HG03095 (cell line): ENCODE measurements around the gene UGT2B28.
"Not testable (repeated sequence)": the region's sequence is repeated elsewhere in the genome, so short reads cannot be mapped to it uniquely, and the experiment has no call there.

ENCODE experiments used
- ATAC-seq: cut with Tn5 transposase; IDR thresholded peaks from one replicate; pipeline ENCODE4 v1.9.1; 2021; ENCODE audit warnings: moderate library complexity; ENCODE audit not compliant: unreplicated experiment

The UGT2B28 gene

GRCh38 chr4:69280081-69280480 is at the start of gene UGT2B28:
Gene UGT2B28 (plus strand): TSS chr4:69280475. CDS start chr4:69280501, 26 bp downstream.
- ATAC-seq, result not testable (repeated sequence)

- no peak for ATAC-seq
Measured at GRCh38 chr4:69239092-69239491, 41.2 kb upstream of the UGT2B28 start.

- ATAC-seq, result no peak
Measured at GRCh38 chr4:69239557-69240168, 40.6 kb upstream of the UGT2B28 start.

- not testable (repeated sequence) for ATAC-seq
Measured at GRCh38 chr4:69240787-69241186, 39.5 kb upstream of the UGT2B28 start.

GRCh38 chr4:69241746-69242145 is 38.5 kb upstream of the UGT2B28 start:
- ATAC-seq, result not testable (repeated sequence)

GRCh38 chr4:69242562-69243240 is 37.6 kb upstream of the UGT2B28 start:
- ATAC-seq, result not testable (repeated sequence)

GRCh38 chr4:69250884-69251283 is 29.4 kb upstream of the UGT2B28 start:
- ATAC-seq, result not testable (repeated sequence)

- ATAC-seq, result not testable (repeated sequence)
Measured at GRCh38 chr4:69253147-69253772, 27.0 kb upstream of the UGT2B28 start.

GRCh38 chr4:69268612-69269011 is 11.7 kb upstream of the UGT2B28 start:
- ATAC-seq, result not testable (repeated sequence)

GRCh38 chr4:69296356-69296755 is 16.1 kb downstream of the UGT2B28 start:
- ATAC-seq, result not testable (repeated sequence)

GRCh38 chr4:69308426-69309033 is 28.3 kb downstream of the UGT2B28 start:
- not testable (repeated sequence) for ATAC-seq

- ATAC-seq, result not testable (repeated sequence)
Measured at GRCh38 chr4:69309549-69310076, 29.3 kb downstream of the UGT2B28 start.

GRCh38 chr4:69310262-69310661 is 30.0 kb downstream of the UGT2B28 start:
- not testable (repeated sequence) for ATAC-seq

GRCh38 chr4:69317669-69318298 is 37.5 kb downstream of the UGT2B28 start:
- peak; percentile 70 for ATAC-seq

- no peak for ATAC-seq
Measured at GRCh38 chr4:69321153-69321729, 41.0 kb downstream of the UGT2B28 start.

GRCh38 chr4:69322055-69322454 is 41.8 kb downstream of the UGT2B28 start:
- ATAC-seq, result no peak

- ATAC-seq, result no peak
Measured at GRCh38 chr4:69323284-69323683, 43.0 kb downstream of the UGT2B28 start.

GRCh38 chr4:69330345-69331047 is 50.2 kb downstream of the UGT2B28 start:
- no peak for ATAC-seq

- ATAC-seq, result not testable (repeated sequence)
Measured at GRCh38 chr4:69331304-69331703, 51.0 kb downstream of the UGT2B28 start.

- not testable (repeated sequence) for ATAC-seq
Measured at GRCh38 chr4:69335485-69335884, 55.2 kb downstream of the UGT2B28 start.
